EH (cell line): Measurements from ENCODE around the gene RPS15.

Experiments
- DNase-seq: peaks from one replicate; pipeline ENCODE4 v3.0.0-alpha.2; 2015; ENCODE audit warnings: low read depth

The RPS15 gene

DNA sequence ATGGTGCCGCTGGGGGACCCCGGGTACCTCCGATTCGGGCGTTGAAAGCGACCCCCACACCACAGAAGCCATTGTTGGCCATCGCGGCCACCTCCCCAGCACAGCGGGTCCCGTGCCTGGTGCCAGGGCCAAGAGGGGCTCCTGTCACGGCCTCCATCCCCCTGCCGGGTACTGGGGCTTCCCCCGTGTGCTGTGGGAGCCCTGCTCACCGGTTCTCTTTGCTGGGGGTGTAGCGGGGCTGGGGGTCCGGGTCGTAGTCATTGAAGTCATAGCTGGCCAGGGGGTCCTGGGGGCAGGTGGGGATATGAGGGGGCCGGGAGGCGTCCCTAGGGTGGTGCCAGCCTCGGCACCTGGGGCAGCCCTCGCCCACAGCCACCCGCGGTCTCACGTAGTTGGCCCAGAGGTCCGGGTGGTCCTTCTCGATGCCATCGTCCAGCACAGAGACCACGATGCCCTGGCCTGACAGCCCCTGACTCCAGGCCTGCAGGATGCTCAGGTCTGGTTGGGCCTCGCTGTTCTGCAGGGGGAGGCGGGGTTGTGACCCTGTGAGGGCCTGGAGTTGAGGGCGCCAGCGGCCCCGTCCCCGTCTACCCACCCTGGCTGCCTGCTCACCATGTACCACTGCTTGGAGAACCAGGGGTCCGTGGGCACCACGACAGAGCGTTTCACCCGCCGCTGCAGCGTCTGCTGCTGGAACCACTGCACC is 49.5 kb downstream of the RPS15 start:
- no peak for DNase-seq

DNA sequence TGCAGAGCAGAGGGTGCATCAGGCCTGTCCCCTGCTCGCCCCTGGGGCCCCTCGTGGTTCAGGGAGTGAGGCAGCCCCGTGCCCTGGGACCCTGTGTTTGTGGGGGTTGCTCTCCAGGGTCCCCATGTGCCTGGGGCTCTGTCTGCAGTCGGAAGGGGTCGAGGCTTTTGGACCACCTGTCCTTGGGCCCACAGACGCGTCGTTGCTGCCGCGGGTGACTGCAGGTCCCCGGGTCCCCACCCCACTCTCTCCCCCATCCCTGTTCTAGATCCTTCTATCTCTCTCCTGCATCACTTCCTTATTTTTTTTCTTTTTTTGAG is 50.0 kb downstream of the RPS15 start:
- DNase-seq = no peak

- no peak for DNase-seq
Observed at GRCh38 chr19:1489463-1490310, 51.5 kb downstream of the RPS15 start.
